Measurements from ENCODE around the gene MARK4.
"Not testable (repeated sequence)": the region's sequence is repeated elsewhere in the genome, so short reads cannot be mapped to it uniquely, and the experiment has no call there.

MARK4 gene

GRCh38 chr19:45250832-45251451 is at the start of gene MARK4:
Gene MARK4, plus strand, starts transcription at chr19:45251271. Its CDS starts 318 bp downstream, at chr19:45251589.
- DNase-seq (ENCODE audit: low spot score), result peak; percentile 19

GRCh38 chr19:45202637-45203036 is 48.4 kb upstream of the MARK4 start:
- DNase-seq (ENCODE audit: low spot score), result no peak

GRCh38 chr19:45205810-45206209 is 45.3 kb upstream of the MARK4 start:
- no peak for DNase-seq (ENCODE audit: low spot score)

- no peak for DNase-seq (ENCODE audit: low spot score)
Observed at GRCh38 chr19:45206328-45206727, 44.7 kb upstream of the MARK4 start.

GRCh38 chr19:45211751-45212381 is 39.2 kb upstream of the MARK4 start:
- DNase-seq (ENCODE audit: low spot score), result no peak

- DNase-seq (ENCODE audit: low spot score), result no peak
Observed at GRCh38 chr19:45213031-45213430, 38.0 kb upstream of the MARK4 start.

GRCh38 chr19:45215391-45216191 is 35.5 kb upstream of the MARK4 start:
- no peak for DNase-seq (ENCODE audit: low spot score)

- DNase-seq (ENCODE audit: low spot score), result no peak
Observed at GRCh38 chr19:45216667-45217066, 34.4 kb upstream of the MARK4 start.

GRCh38 chr19:45217193-45217956 is 33.7 kb upstream of the MARK4 start:
- DNase-seq (ENCODE audit: low spot score), result no peak

GRCh38 chr19:45217957-45218334 is 33.1 kb upstream of the MARK4 start:
- DNase-seq (ENCODE audit: low spot score), result no peak

- DNase-seq (ENCODE audit: low spot score), result no peak
Observed at GRCh38 chr19:45218426-45218825, 32.6 kb upstream of the MARK4 start.

- no peak for DNase-seq (ENCODE audit: low spot score)
Observed at GRCh38 chr19:45218911-45219743, 31.9 kb upstream of the MARK4 start.

- no peak for DNase-seq (ENCODE audit: low spot score)
Observed at GRCh38 chr19:45222724-45223123, 28.3 kb upstream of the MARK4 start.

GRCh38 chr19:45223879-45224278 is 27.2 kb upstream of the MARK4 start:
- DNase-seq (ENCODE audit: low spot score), result no peak

GRCh38 chr19:45224645-45225044 is 26.4 kb upstream of the MARK4 start:
- DNase-seq (ENCODE audit: low spot score), result no peak

GRCh38 chr19:45229056-45229455 is 22.0 kb upstream of the MARK4 start:
- DNase-seq (ENCODE audit: low spot score), result not testable (repeated sequence)

- no peak for DNase-seq (ENCODE audit: low spot score)
Observed at GRCh38 chr19:45231891-45232290, 19.2 kb upstream of the MARK4 start.

GRCh38 chr19:45234089-45234869 is 16.8 kb upstream of the MARK4 start:
- no peak for DNase-seq (ENCODE audit: low spot score)

- DNase-seq (ENCODE audit: low spot score), result no peak
Observed at GRCh38 chr19:45235485-45235884, 15.6 kb upstream of the MARK4 start.

- no peak for DNase-seq (ENCODE audit: low spot score)
Observed at GRCh38 chr19:45238556-45238955, 12.5 kb upstream of the MARK4 start.
